Effector CD4-positive, alpha-beta T cell (primary cell): Measurements from ENCODE around the gene MCM7.

Experiments
- DNase-seq: peaks from one replicate; pipeline ENCODE4 v3.0.0-alpha.2; 2020

MCM7 gene

DNA sequence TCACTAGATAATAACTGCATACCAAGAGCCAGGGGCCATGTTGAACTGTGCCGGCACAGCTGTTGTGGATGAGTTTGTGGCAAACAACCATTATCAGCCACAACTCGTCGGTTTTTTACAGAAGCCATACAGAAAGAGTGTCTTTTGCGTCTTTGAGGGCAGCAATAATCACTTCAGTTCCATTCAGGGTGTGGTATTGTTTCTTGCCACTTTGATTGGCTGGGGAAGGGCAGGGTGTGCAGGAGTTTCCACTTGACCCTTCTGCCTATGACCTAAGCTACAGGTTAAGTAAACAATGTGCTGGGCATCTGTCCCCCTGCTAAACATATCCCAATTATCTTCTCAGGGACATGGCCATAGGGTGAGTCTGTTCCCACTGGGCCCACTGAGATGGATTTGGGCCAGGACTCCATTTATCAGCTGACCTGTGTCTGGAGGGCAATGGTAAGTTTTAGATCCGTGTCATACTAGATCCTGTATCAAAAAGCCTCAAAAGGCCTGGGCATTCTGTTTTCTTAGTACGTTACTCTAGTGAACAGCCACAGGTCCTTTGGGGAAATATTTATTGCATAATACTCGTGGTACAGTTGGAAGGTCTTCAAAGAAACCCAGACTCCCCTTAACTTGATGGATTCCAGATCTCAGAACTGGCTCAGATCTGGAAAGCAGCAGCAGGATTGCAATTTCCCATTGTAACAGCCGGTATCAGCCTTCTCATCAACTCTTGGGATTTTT lies 35.6 kb downstream of the MCM7 start:
- no peak for DNase-seq

DNA sequence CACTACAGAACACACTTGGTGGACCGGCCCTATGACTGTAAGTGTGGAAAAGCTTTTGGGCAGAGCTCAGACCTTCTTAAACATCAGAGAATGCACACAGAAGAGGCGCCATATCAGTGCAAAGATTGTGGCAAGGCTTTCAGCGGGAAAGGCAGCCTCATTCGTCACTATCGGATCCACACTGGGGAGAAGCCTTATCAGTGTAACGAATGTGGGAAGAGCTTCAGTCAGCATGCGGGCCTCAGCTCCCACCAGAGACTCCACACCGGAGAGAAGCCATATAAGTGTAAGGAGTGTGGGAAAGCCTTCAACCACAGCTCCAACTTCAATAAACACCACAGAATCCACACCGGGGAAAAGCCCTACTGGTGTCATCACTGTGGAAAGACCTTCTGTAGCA lies 37.0 kb downstream of the MCM7 start:
- DNase-seq: no peak

DNA sequence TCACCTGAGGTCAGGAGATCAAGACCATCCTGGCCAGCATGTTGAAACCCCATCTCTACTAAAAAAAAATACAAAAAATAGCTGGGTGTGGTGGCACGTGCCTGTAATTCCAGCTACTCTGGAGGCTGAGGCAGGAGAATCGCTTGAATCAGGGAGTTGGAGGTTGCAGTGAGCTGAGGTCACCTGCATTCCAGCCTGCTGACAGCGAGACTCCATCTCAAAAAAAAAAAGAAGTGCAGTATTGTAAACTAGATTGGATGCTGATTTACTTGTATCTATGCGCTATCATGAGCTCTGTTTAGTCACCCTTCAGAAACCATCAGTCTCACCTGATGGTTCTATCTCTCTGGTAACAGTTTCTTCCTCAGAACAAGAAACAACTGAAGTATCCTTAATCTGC lies 37.8 kb downstream of the MCM7 start:
- DNase-seq: no peak

DNA sequence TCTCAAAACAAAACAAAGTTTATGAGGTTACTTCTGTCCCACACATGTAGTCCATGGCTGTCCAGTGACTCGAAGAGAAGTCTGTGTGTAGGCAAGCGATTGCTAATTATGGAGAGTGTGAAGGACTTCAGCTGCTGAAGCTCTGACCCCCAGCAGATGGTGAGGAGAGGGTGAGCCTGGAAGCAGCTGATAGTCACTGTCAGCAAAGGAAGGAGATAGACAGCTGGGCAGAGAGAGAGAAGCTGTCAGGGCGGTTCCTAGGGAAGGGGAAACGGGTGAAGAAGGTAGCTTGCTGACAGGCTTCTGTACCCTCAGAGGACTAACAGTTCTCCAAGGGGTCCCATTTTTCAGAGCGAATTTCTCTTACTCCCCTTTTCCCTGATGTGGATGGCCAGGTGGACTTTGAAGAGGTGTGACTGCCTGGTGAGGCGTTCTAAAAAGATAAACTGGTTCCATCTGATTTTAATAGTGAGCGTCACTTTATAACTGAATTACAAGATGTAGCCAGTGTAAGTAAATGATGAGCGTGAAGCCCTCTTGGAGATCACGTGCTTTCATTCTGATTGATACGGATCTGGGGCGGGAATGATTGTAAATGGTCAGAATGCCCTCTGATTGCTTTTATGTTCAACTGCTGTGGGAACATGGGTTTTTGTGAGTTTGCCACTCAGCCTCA lies 39.5 kb downstream of the MCM7 start:
- no peak for DNase-seq

DNA sequence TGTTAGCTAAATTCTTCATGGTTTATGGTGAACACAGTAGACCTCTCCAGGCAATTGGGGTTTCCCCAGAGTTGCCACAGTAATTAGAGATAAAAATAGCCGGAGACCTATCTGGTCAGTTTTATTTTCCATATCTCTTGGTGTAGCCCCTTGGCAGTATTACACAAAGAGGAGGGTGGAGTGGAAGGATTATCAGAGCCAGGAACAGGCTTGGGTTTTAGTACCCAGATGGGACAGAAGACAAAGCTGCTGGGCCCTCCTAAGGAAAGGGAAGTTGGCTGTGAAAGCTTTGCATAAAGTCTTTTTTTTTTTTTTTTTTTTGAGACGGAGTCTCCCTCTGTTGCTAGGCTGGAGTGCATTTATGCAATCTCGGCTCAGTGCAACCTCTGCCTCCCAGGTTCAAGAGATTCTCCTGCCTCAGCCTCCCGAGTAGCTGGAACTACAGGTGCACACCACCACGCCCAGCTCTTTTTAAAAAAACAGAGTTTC lies 41.9 kb downstream of the MCM7 start:
- DNase-seq: no peak

DNA sequence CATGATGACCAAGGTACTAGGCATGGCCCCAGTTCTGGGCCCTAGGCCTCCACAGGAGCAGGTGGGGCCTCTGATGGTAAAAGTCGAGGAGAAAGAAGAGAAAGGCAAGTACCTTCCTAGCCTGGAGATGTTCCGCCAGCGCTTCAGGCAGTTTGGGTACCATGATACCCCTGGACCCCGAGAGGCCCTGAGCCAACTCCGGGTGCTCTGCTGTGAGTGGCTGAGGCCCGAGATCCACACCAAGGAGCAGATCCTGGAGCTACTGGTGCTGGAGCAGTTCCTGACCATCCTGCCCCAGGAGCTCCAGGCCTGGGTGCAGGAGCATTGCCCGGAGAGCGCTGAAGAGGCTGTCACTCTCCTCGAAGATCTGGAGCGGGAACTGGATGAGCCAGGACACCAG lies 44.2 kb downstream of the MCM7 start:
- DNase-seq: no peak

DNA sequence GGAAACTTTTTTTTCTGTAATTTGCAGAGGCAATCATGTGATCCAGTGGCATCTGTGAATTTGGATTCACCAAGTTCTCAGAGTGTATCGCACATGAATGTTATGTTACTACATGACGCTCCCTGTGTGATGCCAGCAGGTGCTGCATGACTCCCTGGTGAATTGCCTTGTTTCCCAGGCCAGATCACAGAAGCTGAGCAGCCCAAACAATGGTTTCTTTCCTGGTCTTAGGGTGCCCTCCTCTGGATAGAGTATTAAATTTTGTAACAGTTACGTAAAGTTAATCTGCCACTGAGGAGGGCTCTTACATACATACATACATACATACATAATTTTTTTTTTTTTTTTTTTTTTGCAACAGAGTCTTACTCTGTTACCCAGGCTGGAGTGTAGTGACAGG lies 48.0 kb downstream of the MCM7 start:
- DNase-seq: peak; percentile 11

DNA sequence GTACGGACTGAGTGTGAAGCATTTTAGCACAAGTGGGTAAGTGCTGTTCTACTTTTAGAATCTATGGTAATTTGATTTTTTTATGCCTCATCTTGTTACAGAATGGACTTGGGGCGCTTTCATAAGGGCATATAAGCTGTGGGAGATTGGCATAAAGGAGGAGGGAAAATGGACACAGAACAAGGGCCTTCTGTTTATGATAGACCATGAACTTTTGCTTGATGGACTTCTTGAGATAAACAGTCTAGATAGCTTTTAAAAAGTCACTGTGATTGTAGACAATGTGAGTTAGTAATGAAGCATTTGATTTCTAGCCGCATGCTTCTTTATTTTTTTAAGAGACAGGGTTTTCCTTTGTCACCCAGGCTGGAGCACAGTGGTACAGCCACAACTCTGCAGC lies 49.6 kb downstream of the MCM7 start:
- DNase-seq: no peak

DNA sequence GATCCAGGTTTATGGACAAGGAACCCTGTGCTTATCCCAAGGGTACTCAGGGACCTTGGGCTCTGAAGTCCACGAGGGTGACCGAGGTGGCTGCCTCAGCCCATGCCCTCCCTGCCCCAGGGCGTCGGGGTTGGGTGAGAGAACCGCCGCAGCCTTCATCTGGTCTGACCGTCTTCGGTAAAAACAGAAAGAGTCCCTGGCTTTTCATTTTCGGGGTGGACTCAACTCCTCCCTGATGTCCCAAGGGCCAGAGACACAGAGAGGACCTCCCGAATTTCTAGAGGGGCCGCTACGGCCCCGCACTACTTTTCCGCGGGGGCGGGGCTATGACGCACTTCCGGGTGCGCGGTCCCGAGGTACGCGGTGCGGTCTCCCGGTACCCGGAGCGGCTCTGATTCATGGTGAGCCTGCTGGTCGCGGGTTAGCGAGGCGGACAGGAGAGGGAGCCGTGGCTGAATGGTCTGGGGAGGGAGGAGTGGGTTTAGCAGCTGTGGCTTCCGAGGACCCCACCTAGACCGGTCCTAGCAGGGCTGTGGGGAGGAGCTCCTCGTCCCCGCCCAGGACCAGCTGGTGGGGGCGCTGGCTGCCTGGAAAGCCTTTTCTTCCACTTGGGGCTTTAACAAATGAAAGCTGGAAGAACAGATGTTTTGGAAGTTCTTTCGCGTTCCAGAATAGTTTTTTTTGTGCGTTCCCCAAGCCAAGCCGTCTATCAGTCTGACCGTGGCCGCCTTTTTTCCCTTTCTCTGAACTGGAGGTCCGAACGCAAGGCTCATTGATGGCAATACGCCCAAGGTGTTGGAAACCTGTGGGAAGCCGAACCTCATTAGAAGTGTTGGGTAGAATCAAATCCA lies 51.5 kb downstream of the MCM7 start, which contains the start of gene ZSCAN21:
Gene ZSCAN21 (plus strand): TSS at position 334 of the 851 bp plus-strand sequence. CDS start 7,233 bp downstream, outside the sequence.
- peak; percentile 70 for DNase-seq

DNA sequence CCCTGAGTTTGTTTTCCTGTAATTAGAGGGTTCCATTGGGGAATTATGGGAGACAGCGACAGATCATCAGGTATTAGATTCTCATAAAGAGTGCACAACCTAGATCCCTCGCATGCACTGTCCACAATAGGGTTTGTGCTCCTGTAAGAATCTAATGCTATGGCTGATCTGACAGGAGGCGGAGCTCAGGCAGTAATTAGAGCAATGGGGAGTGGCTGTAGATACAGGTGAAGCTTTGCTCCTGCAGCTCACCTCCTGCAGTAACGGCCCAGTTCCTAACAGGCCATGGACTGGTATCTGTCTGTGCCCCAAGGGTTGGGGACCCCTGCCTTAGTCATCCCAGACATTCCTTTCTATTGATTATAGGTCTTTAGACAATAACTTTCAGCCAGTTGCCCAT lies 52.5 kb downstream of the MCM7 start:
- no peak for DNase-seq

DNA sequence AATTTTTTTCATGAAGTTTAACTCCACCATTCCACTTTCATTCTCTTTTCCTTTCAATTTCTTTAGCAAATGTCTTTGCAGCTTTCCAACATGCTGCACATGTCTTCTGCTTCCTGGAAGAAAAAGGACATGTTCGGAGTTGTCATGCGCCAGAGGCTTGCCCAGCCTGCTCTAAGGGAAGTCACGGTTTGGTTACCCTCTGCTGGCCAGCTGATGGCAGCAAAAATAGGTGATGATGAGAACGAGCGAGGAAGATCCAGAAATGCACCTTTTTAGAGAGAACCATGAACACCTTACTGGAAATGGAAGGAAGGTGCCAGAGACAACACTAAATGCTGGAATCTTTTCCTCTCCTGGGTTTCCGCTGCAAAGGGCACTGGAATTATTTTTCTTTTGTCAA lies 56.5 kb downstream of the MCM7 start:
- no peak for DNase-seq
